ENCODE measurements around the gene MSI1. TPM values are rescaled to one million over a fixed set of nuclear protein-coding genes. Genes with fewer than 3 reads are reported as not detected.

The MSI1 gene
- total and polyA plus RNA-seq, 2 of the 13 experiments (the other 11 are each of a cell fraction or from before 2014, with no cell fraction given) = 0.09 to 0.46 TPM

GRCh38 chr12:120321382-120322202 lies 47.4 kb downstream of the MSI1 start (continued):
- TF ChIP-seq TAF1 (CRISPR knock-in tag; IDR thresholded peaks at IDR 0.05) = peak; percentile 21; the same call in 1 of the 2 replicates
- no peak for TF ChIP-seq ZNF720 (CRISPR knock-in tag; IDR thresholded peaks at IDR 0.05)
- TF ChIP-seq AHDC1 (CRISPR knock-in tag; IDR thresholded peaks at IDR 0.05; ENCODE audit: borderline replicate concordance) = peak; percentile 63; the same call in 1 of the 2 replicates
- no peak for TF ChIP-seq ZKSCAN5 (CRISPR knock-in tag; IDR thresholded peaks at IDR 0.05)
- no peak for TF ChIP-seq ZNF775 (CRISPR knock-in tag; IDR thresholded peaks at IDR 0.05; ENCODE audit: borderline replicate concordance)
- peak; percentile 99 for TF ChIP-seq HOXA9 (CRISPR knock-in tag; IDR thresholded peaks at IDR 0.05; ENCODE audit: borderline replicate concordance)
- peak; percentile 50; the same call in 1 of the 2 replicates for TF ChIP-seq CREM (IDR thresholded peaks at IDR 0.05)
- TF ChIP-seq CREM (CRISPR knock-in tag; IDR thresholded peaks at IDR 0.05) = no peak
- TF ChIP-seq ZNF749 (CRISPR knock-in tag; IDR thresholded peaks at IDR 0.05; ENCODE audit: borderline replicate concordance) = no peak
- TF ChIP-seq ZNF607 (CRISPR knock-in tag; IDR thresholded peaks at IDR 0.05; ENCODE audit: borderline replicate concordance) = no peak
- TF ChIP-seq ZNF772 (CRISPR knock-in tag; IDR thresholded peaks at IDR 0.05) = no peak
- no peak for TF ChIP-seq ZNF552 (CRISPR knock-in tag; IDR thresholded peaks at IDR 0.05; ENCODE audit: borderline replicate concordance)
- TF ChIP-seq ZNF121 (CRISPR knock-in tag; IDR thresholded peaks at IDR 0.05) = peak; percentile 90
- no peak for TF ChIP-seq ZBTB7B (CRISPR knock-in tag; IDR thresholded peaks at IDR 0.05)
- TF ChIP-seq ZNF883 (CRISPR knock-in tag; IDR thresholded peaks at IDR 0.05; ENCODE audit: not compliant biosample characterization) = no peak
- TF ChIP-seq MBD4 (IDR thresholded peaks at IDR 0.05; ENCODE audit: borderline replicate concordance, low read length) = no peak
- no peak for TF ChIP-seq ZNF788 (CRISPR knock-in tag; IDR thresholded peaks at IDR 0.05; ENCODE audit: borderline replicate concordance)
- TF ChIP-seq ZBTB44 (CRISPR knock-in tag; IDR thresholded peaks at IDR 0.05) = no peak
- no peak for TF ChIP-seq THAP9 (CRISPR knock-in tag; IDR thresholded peaks at IDR 0.05; ENCODE audit: borderline replicate concordance)
